SU-DHL-6 (cell line): ENCODE measurements around the gene PBX1.

Source experiments
- H2AFZ ChIP-seq: fragments of 200-600 bp; sonication (generic); 2 replicates; pipeline ENCODE4 v1.6.1; 2014; ENCODE audit warnings: low read depth, mild to moderate bottlenecking, moderate library complexity, mixed read lengths, antibody characterized with exemption, low read length; ENCODE audit not compliant: severe bottlenecking
- H3F3A ChIP-seq: fragments of 200-600 bp; shearing (Covaris generic); 2 replicates; pipeline ENCODE4 v1.6.0; 2016; ENCODE audit warnings: antibody characterized with exemption, mild to moderate bottlenecking; ENCODE audit not compliant: insufficient read depth
- H3K27ac ChIP-seq: fragments of 200-600 bp; sonication (generic); 2 replicates; pipeline ENCODE4 v1.5.1; 2016; ENCODE audit warnings: low read depth, mild to moderate bottlenecking, low read length, moderate library complexity, mixed read lengths
- H3K27me3 ChIP-seq: fragments of 200-600 bp; sonication (generic), shearing (Covaris generic); 2 replicates; pipeline ENCODE4 v1.6.0; 2014; ENCODE audit warnings: mild to moderate bottlenecking, low read length
- H3K36me3 ChIP-seq: fragments of 200-600 bp; sonication (generic); 2 replicates; pipeline ENCODE4 v1.6.1; 2014; ENCODE audit warnings: mild to moderate bottlenecking, low read length, mixed read lengths
- H3K4me2 ChIP-seq: fragments of 300-600, 200-600 bp; shearing (Covaris generic), sonication (generic); 2 replicates; pipeline ENCODE4 v1.6.0; 2014; ENCODE audit warnings: low read length, low read depth, mild to moderate bottlenecking; ENCODE audit not compliant: poor library complexity, severe bottlenecking
- H3K4me3 ChIP-seq: fragments of 200-600 bp; sonication (generic); 2 replicates; pipeline ENCODE4 v1.5.1; 2014; ENCODE audit warnings: antibody characterized with exemption, low read length, mild to moderate bottlenecking, mixed read lengths; ENCODE audit not compliant: insufficient read depth, poor library complexity, severe bottlenecking
- H3K79me2 ChIP-seq: fragments of 200-600 bp; sonication (generic); 2 replicates; pipeline ENCODE4 v1.6.1; 2014; ENCODE audit warnings: mild to moderate bottlenecking, low read length, moderate library complexity; ENCODE audit not compliant: insufficient read depth
- H3K9ac ChIP-seq: fragments of 200-600 bp; sonication (generic); 2 replicates; pipeline ENCODE4 v1.7.0; 2014; ENCODE audit warnings: mild to moderate bottlenecking, low read length
- H3K9me2 ChIP-seq: fragments of 200-600 bp; sonication (generic); replicated peaks from 2 replicates; pipeline ENCODE4 v1.6.1; 2014; ENCODE audit warnings: low read length; ENCODE audit not compliant: insufficient read depth
- H3K9me3 ChIP-seq: fragments of 200-600 bp; sonication (generic); 2 replicates; pipeline ENCODE4 v1.6.1; 2014; ENCODE audit warnings: low read length, mixed read lengths; ENCODE audit not compliant: insufficient read depth
- H4K20me1 ChIP-seq: fragments of 200-600 bp; sonication (generic); 2 replicates; pipeline ENCODE4 v1.6.1; 2014; ENCODE audit warnings: low read depth, mild to moderate bottlenecking, antibody characterized with exemption, low read length, moderate library complexity, mixed read lengths
- EZH2phosphoT487 ChIP-seq: fragments of 200-600 bp; sonication (generic), shearing (Covaris generic); conservative IDR thresholded peaks from 2 replicates; pipeline ENCODE4 v1.6.1; 2018; ENCODE audit warnings: mild to moderate bottlenecking, antibody characterized with exemption, low read length, moderate library complexity, mixed read lengths
- TF ChIP-seq, protein P1 (sequence below): fragments of 200-600 bp; sonication (generic); IDR thresholded peaks from one replicate; pipeline ENCODE4 v1.5.1; 2017; ENCODE audit warnings: antibody characterized with exemption, mild to moderate bottlenecking, low read length, moderate library complexity; ENCODE audit not compliant: insufficient read depth, poor library complexity, severe bottlenecking

The PBX1 gene

GRCh38 chr1:164695956-164696665, 137.1 kb downstream of the PBX1 start:
- no peak overlapping the region for H3K4me3 ChIP-seq
- H3K27ac ChIP-seq, result no peak overlapping the region
- H3K9me2 ChIP-seq, result no peaks in the 10 kb centered on the region
- no peaks in the 10 kb centered on the region for H4K20me1 ChIP-seq
- H3K4me2 ChIP-seq, result no peak overlapping the region
- H3K36me3 ChIP-seq, result no peaks in the 10 kb centered on the region
- TF ChIP-seq EZH2phosphoT487, result no peak
- TF ChIP-seq, protein P1, sequence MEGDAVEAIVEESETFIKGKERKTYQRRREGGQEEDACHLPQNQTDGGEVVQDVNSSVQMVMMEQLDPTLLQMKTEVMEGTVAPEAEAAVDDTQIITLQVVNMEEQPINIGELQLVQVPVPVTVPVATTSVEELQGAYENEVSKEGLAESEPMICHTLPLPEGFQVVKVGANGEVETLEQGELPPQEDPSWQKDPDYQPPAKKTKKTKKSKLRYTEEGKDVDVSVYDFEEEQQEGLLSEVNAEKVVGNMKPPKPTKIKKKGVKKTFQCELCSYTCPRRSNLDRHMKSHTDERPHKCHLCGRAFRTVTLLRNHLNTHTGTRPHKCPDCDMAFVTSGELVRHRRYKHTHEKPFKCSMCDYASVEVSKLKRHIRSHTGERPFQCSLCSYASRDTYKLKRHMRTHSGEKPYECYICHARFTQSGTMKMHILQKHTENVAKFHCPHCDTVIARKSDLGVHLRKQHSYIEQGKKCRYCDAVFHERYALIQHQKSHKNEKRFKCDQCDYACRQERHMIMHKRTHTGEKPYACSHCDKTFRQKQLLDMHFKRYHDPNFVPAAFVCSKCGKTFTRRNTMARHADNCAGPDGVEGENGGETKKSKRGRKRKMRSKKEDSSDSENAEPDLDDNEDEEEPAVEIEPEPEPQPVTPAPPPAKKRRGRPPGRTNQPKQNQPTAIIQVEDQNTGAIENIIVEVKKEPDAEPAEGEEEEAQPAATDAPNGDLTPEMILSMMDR, result no peak
- no peaks in the 10 kb centered on the region for H3K27me3 ChIP-seq
- no peaks in the 10 kb centered on the region for H3F3A ChIP-seq
- no peaks in the 10 kb centered on the region for H3K79me2 ChIP-seq
- H3K9ac ChIP-seq, result no peak overlapping the region
- H2AFZ ChIP-seq, result no peak overlapping the region
- no peaks in the 10 kb centered on the region for H3K9me3 ChIP-seq

- TF ChIP-seq, protein P1, result no peak
- TF ChIP-seq EZH2phosphoT487, result no peak
- Histone ChIP-seq H2AFZ (no peak overlapping the region), H3K4me3 (no peak overlapping the region), H3K4me2 (no peak overlapping the region), H3K9me3 (no peaks in the 10 kb centered on the region), H3K79me2 (no peaks in the 10 kb centered on the region), H3F3A (no peaks in the 10 kb centered on the region), H3K27me3 (no peaks in the 10 kb centered on the region), H3K36me3 (no peaks in the 10 kb centered on the region), H3K9me2 (no peaks in the 10 kb centered on the region), H3K27ac (no peak overlapping the region), H4K20me1 (no peaks in the 10 kb centered on the region), H3K9ac (no peak overlapping the region)
Measured at GRCh38 chr1:164699815-164700491, 141.0 kb downstream of the PBX1 start.

DNA sequence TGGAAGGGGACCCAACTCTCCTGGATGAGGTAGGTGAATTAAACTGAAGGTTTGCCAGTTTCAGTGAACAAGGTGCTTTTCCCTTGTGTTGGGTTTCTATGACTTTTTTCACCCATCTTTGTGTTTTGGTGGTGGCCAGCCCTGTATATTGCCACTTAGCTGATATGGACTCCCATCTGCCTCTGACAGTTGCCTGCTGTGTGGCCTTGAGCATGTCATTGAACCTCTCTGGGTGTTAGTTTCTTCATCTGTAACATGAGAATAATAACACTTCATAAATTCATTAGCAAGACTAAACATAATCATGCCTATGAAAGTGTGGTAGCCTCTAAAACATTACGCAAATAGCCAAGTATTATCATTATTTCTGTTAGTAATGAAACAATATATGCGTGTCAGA, 141.7 kb downstream of the PBX1 start:
- Histone ChIP-seq H3K9me2 (no peaks in the 10 kb centered on the region), H2AFZ (no peak overlapping the region), H3K4me3 (no peak overlapping the region), H3K27ac (no peak overlapping the region), H3K79me2 (no peaks in the 10 kb centered on the region), H3K27me3 (no peaks in the 10 kb centered on the region), H3K4me2 (no peak overlapping the region), H3K36me3 (no peaks in the 10 kb centered on the region), H4K20me1 (no peaks in the 10 kb centered on the region), H3F3A (no peaks in the 10 kb centered on the region), H3K9ac (no peak overlapping the region), H3K9me3 (no peaks in the 10 kb centered on the region)
- TF ChIP-seq EZH2phosphoT487, result no peak
- TF ChIP-seq, protein P1, result no peak
